HG03342 (cell line): Measurements from ENCODE around the gene UNC93A.

Experiments
- ATAC-seq: cut with Tn5 transposase; IDR thresholded peaks from one replicate; pipeline ENCODE4 v1.9.1; 2021; ENCODE audit warnings: mild to moderate bottlenecking, moderate library complexity; ENCODE audit not compliant: unreplicated experiment

The UNC93A gene

DNA sequence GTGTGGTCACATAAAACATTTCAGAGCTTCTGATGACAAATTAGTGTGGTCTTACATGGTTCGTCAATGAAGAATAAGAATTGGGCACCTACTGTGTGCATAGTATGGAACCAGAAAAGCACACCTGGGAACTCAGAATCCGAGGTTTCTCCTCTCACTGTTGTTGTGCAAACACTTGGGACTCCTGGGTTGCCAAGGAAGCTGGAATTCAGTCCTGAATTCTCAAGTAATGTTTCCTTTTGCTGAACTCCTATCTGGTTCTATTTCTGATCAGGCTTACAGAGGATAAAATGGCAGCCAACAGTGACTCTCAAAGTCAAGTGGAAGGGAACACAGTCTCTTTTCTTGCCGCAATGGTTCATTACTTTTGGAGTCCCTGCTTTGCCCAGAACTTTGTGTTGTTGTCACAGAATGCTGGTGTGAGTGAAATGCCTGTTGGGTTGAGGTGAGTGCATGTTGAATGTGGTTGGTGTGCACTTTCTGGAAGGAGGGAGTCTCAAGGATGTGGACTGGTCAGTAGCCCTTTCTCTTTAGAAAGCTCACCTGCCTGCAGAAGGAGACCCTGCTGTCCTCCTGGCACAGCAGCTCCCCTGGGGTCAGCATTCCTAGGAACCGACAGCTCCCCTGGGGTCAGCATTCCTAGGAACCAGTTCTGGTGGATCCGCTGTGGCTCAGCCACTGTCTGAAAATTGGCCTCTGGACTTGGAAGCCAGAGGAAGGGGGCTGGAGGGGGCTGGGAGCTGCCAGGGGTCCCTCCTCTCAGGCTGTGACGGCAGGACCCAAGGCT lies 1.4 kb downstream of the UNC93A start:
- ATAC-seq, result no peak

DNA sequence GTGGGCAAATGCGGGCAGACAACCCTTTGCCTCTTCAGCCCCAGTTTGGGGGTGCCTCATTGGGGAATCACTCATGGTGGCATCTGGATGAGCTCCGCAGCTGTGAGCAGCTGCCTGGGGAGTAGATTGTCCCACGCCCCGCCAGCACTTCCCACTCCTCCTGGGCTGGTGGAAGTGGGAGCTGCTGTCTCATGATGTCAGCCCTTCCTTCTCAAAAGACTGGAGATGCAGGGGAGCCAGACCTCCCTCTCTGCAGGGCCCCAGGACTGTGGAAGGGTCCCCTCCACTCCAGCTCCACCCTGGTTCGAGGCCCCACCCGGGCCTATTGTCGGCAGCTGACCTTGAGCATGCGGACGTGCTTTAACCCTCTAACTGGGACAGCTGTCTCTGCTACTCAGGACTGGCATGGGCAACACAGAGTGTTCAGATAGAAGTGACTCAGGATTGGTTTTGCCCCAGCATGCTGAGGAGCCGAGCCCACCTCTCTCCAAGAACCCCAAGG lies 2.0 kb downstream of the UNC93A start:
- ATAC-seq, result no peak

GRCh38 chr6:167293590-167294091 lies 2.5 kb downstream of the UNC93A start:
- no peak for ATAC-seq

- ATAC-seq, result no peak
Measured at GRCh38 chr6:167294241-167294640, 3.1 kb downstream of the UNC93A start.

GRCh38 chr6:167294651-167295494 lies 3.8 kb downstream of the UNC93A start:
- ATAC-seq, result no peak

DNA sequence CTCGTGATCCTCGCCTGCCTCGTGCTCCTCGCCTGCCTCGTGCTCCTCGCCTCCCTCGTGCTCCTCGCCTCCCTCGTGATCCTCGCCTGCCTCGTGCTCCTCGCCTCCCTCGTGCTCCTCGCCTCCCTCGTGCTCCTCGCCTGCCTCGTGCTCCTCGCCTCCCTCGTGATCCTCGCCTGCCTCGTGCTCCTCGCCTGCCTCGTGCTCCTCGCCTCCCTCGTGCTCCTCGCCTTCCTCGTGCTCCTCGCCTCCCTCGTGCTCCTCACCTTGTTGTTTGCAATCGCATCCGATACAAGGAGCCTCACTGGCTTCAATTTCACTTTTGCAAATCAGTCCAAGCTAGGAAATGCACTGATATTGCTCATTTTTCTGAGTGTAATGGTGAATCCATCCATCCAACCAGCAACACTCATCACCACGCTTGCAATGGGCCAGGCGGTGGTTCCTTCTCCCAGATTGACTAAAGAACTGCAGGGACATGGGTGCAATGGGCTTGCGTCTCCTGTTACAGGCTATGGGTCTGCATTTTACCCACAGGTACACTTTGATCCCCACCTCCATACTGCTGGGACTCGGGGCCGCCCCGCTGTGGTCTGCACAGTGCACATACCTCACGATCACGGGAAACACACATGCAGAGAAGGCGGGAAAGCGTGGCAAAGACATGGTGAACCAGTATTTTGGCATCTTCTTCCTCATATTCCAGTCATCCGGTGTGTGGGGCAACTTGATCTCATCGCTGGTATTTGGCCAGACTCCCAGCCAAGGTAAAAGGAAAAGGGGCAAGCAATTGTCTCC lies 4.6 kb downstream of the UNC93A start:
- no peak for ATAC-seq

- ATAC-seq, result no peak
Measured at GRCh38 chr6:167296293-167296690, 5.2 kb downstream of the UNC93A start.

GRCh38 chr6:167296902-167297301 lies 5.8 kb downstream of the UNC93A start:
- no peak for ATAC-seq

DNA sequence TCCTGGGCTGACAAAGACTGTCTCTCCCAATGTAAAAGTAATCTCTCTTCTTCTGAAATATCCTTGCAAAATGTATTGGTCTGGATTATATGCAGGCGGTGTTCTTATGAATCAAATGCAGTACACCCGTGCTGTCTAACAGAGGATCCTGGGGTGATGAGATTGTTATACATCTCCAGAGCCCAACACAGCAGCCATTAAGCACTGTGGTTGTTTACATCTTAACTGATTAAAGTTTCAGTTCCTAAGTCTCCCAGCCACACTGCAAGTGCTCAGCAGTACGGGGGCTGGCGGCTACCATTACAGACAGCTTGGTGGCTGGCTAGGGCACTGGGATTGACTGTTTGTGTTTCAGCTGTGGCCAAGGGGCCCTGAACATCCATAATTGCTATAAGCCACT lies 7.0 kb downstream of the UNC93A start:
- no peak for ATAC-seq

DNA sequence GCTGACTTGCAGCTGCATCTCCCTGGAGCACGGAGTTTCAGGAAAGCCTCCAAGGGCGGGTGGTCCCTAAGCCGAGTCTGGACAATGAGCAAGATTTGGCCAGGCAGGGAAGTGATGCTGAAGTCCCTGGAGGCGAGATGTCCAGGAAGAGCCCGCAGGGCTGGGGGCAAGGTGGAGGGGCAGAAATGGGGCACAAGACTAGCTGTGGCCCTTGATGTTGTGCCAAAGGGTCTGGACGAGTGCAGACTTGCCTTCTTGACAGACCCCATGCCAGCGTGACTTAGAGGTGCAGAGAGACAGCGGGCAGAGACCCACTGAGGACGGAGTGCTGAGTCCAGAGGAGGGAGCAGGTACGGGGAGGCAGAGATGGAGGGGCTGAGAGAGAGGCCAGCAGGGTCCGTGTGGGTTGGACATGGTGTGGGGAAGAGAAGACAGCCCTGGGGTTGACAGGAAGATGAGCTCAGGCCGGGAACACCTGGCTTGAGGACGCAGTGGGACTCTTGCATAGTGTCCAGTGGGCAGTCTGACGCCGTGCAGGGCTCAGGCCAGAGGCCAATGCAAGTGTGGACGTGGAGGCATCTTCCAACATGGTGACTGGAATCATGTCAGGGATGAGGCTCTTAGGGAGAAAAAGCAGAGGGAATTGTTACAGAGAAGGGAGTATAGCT lies 8.7 kb downstream of the UNC93A start:
- no peak for ATAC-seq

GRCh38 chr6:167300902-167301777 lies 10.0 kb downstream of the UNC93A start:
- no peak for ATAC-seq

DNA sequence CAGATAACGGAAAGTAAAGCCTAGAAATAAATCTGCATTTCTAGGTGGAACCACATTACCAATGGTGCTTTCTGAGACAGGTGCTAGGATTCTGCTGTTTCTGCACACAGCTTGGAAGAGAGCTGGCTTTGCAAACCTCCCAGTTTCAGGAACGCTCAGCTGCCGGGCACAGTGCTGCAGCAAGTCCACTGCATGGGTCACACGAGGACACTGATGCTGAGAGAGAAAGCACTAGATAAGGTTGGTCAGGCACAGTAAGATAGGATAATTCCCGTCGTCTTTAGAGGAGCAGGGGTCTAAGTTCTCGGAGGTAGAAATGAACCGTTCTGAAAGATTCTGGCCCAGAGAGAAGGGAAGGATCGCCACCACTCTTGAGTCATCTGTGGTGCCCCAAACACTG lies 11.0 kb downstream of the UNC93A start:
- ATAC-seq, result no peak

DNA sequence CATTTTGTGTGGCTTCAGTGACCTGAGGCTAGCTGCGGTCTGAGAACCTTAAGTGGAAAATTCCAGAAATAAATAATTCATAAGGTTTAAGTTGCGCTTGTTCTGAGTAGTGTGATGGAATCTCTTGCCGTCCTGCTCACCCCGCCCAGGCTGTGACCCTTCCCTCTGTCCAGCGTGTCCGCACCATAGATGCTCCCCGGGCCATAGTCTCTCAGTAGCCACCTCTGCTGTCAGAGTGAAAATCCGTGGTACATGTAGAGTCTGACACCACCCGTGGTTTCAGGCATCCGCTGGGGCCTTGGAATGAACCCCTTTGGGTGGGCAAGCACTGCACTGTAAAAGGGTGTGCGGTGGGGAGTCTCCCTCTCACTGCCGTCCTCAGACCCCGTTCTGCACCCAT lies 11.7 kb downstream of the UNC93A start:
- no peak for ATAC-seq

- no peak for ATAC-seq
Measured at GRCh38 chr6:167303675-167304625, 12.8 kb downstream of the UNC93A start.

GRCh38 chr6:167304912-167305311 lies 13.8 kb downstream of the UNC93A start:
- ATAC-seq, result no peak

- ATAC-seq, result no peak
Measured at GRCh38 chr6:167305796-167306195, 14.7 kb downstream of the UNC93A start.

GRCh38 chr6:167306401-167306998 lies 15.4 kb downstream of the UNC93A start:
- no peak for ATAC-seq
